CD4-positive, alpha-beta T cell treated with Interferon alpha-2 for 1 hour (primary cell): ENCODE results near the gene SOX4.

Source experiments
- DNase-seq, 2 donors: peaks; one replicate each; pipeline ENCODE4 v3.0.0-alpha.2; 2020 to 2022

SOX4 gene

DNA sequence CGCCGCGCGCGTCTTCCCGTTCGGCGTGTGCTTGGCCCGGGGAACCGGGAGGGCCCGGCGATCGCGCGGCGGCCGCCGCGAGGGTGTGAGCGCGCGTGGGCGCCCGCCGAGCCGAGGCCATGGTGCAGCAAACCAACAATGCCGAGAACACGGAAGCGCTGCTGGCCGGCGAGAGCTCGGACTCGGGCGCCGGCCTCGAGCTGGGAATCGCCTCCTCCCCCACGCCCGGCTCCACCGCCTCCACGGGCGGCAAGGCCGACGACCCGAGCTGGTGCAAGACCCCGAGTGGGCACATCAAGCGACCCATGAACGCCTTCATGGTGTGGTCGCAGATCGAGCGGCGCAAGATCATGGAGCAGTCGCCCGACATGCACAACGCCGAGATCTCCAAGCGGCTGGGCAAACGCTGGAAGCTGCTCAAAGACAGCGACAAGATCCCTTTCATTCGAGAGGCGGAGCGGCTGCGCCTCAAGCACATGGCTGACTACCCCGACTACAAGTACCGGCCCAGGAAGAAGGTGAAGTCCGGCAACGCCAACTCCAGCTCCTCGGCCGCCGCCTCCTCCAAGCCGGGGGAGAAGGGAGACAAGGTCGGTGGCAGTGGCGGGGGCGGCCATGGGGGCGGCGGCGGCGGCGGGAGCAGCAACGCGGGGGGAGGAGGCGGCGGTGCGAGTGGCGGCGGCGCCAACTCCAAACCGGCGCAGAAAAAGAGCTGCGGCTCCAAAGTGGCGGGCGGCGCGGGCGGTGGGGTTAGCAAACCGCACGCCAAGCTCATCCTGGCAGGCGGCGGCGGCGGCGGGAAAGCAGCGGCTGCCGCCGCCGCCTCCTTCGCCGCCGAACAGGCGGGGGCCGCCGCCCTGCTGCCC is 1.1 kb downstream of the SOX4 start:
- peak in 1 of 2 donors; percentile 29 for DNase-seq

DNA sequence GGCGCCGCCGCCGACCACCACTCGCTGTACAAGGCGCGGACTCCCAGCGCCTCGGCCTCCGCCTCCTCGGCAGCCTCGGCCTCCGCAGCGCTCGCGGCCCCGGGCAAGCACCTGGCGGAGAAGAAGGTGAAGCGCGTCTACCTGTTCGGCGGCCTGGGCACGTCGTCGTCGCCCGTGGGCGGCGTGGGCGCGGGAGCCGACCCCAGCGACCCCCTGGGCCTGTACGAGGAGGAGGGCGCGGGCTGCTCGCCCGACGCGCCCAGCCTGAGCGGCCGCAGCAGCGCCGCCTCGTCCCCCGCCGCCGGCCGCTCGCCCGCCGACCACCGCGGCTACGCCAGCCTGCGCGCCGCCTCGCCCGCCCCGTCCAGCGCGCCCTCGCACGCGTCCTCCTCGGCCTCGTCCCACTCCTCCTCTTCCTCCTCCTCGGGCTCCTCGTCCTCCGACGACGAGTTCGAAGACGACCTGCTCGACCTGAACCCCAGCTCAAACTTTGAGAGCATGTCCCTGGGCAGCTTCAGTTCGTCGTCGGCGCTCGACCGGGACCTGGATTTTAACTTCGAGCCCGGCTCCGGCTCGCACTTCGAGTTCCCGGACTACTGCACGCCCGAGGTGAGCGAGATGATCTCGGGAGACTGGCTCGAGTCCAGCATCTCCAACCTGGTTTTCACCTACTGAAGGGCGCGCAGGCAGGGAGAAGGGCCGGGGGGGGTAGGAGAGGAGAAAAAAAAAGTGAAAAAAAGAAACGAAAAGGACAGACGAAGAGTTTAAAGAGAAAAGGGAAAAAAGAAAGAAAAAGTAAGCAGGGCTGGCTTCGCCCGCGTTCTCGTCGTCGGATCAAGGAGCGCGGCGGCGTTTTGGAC is 2.0 kb downstream of the SOX4 start:
- peak; percentile 19 to 22 for DNase-seq

DNA sequence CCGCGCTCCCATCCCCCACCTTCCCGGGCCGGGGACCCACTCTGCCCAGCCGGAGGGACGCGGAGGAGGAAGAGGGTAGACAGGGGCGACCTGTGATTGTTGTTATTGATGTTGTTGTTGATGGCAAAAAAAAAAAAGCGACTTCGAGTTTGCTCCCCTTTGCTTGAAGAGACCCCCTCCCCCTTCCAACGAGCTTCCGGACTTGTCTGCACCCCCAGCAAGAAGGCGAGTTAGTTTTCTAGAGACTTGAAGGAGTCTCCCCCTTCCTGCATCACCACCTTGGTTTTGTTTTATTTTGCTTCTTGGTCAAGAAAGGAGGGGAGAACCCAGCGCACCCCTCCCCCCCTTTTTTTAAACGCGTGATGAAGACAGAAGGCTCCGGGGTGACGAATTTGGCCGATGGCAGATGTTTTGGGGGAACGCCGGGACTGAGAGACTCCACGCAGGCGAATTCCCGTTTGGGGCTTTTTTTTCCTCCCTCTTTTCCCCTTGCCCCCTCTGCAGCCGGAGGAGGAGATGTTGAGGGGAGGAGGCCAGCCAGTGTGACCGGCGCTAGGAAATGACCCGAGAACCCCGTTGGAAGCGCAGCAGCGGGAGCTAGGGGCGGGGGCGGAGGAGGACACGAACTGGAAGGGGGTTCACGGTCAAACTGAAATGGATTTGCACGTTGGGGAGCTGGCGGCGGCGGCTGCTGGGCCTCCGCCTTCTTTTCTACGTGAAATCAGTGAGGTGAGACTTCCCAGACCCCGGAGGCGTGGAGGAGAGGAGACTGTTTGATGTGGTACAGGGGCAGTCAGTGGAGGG is 2.8 kb downstream of the SOX4 start:
- peak; percentile 24 to 40 for DNase-seq

DNA sequence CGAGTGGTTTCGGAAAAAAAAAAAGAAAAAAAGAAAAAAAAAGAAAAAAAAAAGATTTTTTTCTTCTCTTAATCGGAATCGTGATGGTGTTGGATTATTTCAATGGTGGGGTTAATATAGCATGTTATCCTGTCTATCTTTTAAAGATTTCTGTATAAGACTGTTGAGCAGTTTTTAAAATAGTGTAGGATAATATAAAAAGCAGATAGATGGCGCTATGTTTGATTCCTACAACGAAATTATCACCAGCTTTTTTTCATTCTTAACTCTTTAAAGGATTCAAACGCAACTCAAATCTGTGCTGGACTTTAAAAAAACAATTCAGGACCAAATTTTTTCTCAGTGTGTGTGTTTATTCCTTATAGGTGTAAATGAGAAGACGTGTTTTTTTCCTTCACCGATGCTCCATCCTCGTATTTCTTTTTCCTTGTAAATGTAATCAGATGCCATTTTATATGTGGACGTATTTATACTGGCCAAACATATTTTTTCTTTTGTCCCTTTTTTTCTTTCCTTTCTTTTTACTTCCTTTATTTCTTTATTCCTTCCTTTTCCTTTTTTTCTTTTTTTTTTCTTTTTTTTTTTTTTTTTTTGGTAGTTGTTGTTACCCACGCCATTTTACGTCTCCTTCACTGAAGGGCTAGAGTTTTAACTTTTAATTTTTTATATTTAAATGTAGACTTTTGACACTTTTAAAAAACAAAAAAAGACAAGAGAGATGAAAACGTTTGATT is 3.6 kb downstream of the SOX4 start:
- DNase-seq: peak in 1 of 2 donors; percentile 14

DNA sequence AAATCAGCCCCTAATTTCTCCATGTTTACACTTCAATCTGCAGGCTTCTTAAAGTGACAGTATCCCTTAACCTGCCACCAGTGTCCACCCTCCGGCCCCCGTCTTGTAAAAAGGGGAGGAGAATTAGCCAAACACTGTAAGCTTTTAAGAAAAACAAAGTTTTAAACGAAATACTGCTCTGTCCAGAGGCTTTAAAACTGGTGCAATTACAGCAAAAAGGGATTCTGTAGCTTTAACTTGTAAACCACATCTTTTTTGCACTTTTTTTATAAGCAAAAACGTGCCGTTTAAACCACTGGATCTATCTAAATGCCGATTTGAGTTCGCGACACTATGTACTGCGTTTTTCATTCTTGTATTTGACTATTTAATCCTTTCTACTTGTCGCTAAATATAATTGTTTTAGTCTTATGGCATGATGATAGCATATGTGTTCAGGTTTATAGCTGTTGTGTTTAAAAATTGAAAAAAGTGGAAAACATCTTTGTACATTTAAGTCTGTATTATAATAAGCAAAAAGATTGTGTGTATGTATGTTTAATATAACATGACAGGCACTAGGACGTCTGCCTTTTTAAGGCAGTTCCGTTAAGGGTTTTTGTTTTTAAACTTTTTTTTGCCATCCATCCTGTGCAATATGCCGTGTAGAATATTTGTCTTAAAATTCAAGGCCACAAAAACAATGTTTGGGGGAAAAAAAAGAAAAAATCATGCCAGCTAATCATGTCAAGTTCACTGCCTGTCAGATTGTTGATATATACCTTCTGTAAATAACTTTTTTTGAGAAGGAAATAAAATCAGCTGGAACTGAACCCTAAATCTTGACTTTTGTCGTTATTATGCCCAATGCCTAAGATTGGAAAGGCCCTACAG is 4.5 kb downstream of the SOX4 start:
- DNase-seq: no peak

DNA sequence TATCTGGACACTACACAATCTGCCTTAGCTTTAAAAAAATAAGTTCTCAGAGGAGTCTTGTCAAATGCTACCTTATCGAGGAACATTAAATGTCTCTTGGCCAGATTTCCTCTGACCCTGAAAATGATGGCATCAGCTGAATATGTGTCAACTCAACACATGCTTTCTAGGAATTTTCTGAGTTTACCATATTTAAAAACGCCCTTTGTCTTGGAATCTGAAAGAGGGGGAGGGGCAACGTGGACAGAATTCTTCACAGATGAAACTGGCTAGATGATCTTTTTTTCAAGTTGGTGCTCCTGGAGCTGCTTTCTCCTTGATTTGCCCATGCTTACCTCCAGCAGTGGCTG is 5.1 kb downstream of the SOX4 start:
- no peak for DNase-seq

DNA sequence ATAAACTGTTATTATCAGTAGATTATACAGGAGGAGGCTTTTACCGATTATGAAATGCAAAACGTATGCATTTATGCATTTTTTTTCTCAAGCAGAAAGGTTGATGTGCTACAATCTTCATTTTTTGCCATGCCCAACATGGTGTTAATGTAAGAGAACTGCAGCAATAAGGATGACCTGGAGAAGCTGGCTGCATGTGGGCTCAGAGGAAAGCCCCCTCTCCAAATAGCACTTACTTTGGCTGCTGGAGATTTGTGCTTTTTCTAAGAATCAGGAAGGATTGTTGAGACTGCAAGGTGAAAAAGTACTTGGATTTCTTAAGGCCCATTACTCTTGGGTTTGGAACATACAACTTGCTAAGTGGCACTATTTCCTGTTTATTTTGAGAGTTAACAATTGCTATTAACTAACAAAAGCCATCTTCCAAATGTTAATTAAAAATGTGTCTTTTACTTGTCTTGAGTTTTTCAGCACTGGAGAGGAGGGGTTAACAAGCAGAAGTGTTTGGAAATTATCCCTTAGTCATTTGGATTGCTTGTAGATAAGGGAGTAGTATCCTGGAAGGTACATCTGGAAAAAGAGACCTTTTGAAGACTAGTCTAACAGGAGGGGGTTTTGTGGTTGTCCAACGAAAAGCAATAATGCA is 5.6 kb downstream of the SOX4 start:
- no peak for DNase-seq

DNA sequence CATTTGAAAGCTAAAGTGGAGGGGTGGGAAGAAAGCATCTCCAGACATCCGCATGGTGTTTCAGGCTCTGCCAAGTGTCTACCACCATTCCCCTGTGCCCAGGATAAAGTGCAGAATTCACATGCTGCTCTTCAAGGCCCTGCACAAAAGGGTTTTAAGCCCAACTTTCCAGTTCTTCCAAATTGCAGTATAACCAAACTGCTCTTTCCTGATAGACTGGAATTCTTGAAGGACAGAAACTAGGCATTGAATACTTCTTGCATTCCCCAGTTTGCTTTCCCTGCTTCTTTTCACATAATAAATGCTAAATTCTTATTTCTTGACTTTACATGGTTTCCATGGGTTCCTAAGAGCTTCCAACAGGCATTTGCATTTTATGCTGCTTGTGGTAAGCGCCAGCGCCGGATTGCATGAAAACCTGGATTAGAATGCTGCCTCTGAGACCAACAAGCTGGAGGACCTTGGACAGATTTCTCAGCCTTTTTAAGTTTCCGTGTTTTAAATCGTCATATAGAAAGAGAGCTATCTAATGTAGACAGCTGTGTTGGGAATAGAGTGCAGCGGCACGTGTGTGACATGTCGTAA is 7.9 kb downstream of the SOX4 start:
- DNase-seq: no peak

DNA sequence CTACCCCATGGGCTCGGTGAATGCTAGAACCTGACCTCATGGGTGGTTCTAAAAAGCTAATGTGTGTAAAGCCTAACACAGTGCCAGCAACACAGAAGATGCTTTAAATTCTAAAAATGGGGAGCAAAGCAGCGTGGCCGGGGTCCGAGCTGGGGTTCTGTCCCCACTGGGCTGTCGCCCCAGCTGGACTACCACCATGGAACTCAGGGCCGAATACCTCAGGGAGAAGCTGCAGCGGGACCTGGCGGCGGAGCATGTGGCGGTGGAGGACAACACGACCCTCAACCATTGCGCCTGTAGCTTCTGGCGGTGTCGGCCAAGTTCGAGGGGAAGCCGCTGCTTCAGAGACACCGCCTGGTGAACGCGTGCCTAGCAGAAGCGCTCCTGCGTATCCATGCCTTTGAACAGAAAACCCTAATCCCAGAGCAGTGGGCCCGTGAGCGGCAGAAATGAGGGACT is 8.4 kb downstream of the SOX4 start:
- DNase-seq: no peak

DNA sequence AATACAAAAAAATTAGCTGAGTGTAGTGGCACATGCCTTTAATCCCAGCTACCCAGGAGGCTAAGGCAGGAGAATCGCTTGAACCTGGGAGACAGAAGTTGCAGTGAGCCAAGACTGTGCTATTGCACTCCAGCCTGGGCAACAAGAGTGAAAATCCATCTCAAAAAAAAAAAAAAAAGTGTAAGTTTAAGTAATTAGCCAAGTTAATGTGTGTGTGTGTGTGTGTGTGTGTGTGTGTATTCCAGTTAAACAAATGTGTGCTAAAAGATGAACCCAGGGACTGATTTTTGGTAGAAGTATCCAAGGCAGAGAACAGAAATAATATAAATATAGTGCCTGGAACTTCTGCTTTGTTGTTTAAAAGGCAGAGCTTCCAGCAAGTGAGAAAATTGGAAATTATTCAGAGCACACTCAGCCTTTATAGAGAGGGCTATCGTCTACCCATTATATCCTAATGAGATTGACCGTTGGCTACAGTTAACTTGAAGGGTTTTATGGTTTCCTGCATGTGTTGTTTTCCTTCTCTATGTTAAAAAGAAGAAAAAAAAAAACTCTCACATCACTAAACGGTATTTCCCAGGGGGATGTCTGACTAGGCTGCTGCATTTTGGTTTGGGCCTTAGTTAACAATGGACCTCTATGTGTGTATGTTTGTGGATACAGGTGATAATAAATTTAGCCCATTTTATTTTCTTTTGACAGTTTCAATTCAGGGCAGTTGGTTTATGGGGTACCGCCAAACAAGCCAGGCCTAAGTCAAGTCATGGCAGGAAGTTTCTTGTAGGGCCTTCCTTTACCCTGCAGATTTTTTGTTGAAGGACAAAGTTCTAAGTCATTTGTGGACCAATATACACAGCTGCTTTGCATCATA is 9.8 kb downstream of the SOX4 start:
- no peak for DNase-seq

DNA sequence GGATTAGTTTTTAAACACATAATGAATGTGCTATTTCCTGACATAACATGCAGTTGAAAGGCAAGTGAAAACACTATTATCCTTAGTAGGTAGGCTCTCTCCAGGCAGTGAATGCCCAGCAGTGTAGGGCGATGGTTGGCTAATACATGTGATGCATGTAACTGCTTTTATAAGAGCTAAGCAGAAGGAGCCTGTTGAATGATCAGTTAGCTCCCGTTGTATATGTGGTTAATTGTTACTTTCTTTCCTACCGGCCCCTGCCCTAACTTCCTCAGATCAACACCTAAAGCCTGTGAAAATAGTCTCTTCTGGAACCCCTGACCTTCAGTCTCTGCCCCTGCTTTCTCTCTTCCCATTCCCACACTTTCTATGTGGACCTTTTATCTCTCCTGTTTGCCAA is 10.5 kb downstream of the SOX4 start:
- no peak for DNase-seq

DNA sequence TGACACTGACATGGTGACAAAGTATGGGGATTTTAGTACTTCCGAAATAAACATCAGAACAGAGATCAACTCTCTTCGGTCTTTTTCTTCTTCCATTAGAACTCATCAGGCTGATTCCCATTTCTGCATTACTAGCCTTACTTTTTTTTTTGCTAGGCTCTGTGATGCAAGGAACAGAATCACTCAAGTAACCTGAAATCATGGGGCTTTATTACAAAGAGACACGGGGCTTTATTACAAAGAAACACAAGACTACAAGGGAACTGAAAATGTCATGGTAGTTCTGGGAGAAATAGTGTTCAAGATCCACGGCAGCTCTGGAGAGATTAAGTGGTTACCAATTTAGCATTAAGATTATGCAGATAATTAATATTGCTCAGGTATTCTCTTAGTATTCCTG is 11.6 kb downstream of the SOX4 start:
- DNase-seq: no peak

DNA sequence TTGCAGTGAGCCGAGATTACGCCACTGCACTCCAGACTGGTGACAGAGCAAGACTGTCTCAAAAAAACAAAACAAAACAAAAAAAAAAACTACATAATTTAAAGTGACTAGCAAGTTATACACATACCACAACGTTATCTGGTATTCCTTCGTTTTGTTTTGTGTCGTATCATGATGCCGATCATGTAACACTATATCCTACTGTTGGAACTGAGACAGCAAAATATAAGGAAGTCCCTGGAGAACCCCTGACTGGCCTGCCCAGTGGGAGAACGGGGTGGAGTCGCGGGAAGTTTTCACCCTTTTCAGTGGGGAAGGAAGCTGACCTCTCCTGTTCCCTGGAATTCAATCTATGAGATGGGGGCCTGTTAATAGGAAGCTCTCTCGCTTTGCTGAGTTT is 15.1 kb downstream of the SOX4 start:
- no peak for DNase-seq

DNA sequence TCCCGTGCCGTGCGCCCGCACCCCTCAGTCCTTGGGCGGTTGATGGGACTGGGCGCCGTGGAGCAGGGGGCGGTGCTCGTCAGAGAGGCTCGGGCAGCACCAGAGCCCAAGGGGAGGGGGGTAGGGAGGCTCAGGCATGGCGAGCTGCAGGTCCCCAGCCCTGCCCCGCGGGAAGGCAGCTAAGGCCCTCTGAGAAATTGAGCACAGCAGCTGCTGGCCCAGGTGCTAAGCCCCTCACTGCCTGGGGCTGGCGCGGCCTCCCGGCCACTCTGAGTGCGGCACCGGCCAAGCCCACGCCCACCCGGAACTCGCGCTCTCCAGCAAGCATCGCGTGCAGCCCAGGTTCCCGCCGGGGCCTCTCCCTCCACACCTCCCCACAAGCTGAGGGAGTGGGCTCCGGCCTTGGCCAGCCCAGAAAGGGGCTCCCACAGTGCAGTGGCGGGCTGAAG is 16.4 kb downstream of the SOX4 start:
- DNase-seq: no peak

DNA sequence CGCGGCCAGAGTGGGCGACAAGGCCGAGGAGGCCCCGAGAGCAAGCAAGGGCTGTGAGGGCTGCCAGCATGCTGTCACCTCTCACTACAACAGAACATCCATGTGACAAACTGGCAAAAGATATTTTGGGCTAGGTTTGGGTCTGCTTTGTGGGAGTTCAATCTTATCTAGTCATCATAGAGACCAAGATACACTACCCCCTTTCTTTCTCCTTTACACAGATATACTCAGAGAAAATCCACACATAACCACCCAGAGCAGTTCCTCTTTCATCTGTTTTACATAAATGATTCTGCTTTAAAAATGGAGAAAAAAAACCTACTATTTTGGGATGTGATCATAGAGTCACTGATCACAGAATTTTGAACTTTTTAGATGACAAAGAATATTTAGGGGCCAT is 16.8 kb downstream of the SOX4 start:
- DNase-seq: no peak

DNA sequence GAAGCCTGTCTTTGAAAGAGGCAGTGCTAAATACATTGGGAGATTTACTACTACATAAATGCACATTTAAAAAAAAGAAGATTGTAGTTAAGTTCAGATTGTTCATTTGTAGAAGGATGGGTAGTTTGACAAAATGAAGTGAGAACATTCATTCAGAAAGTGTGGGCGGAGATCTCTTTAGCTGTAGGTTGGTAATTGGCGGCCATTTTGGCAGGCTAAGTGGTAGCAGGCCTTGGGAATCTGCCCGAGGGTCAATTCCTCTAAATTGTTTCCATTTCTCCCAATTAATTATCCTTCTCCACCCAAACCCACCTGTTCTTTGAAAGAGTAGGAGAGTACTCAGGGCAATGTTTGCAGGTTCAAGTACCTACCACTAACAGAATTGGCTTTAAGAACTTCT is 17.9 kb downstream of the SOX4 start:
- no peak for DNase-seq

DNA sequence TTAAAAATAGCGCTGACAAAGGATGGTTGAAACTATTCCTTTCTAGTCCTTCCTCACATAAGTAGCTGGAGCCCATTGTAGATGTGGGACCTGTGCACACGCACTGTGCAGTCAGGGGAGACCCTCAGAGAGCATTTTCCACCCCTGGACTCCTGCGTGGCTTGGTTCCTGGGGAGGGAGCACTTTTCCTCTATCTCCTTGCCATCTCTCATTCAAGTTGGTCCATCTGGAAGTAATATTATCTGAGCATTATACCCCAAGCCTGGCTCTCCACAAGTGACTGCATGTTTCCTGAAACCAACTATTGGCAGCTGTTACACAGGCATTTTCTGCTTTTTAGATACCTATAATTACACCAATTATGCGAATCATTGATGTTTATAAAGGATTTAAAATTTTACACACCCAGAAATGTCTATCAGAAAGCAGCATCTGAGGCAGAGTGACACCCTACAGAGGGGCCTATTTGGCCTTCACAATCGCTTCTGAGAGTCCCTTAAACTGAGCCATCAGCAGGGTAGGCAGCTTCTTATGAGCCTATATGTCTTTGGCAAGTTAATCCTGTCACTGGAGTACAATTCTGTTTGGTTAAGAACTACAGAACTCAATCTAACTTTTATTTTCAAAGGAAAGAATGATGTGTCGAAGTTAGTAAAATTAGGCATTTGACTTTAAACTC is 18.7 kb downstream of the SOX4 start:
- no peak for DNase-seq

DNA sequence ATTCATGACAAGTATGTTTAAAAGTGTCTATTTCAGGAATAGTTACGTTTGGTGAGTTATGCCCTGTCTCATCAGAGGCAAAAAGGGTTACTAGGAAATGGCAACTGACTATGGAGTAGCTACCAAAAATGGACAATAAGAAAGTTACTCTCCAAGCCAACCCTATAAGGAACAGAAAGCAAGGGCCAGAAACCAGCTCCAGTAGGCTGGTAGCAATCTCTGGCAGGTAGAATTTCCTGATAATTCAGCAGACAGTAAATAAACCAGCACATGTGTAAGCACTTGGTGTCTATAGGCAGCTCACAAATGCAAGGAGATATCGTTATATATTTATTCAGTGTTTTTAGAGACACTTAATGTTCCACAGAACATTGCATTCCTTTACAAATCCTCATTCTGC is 20.3 kb downstream of the SOX4 start:
- no peak for DNase-seq

DNA sequence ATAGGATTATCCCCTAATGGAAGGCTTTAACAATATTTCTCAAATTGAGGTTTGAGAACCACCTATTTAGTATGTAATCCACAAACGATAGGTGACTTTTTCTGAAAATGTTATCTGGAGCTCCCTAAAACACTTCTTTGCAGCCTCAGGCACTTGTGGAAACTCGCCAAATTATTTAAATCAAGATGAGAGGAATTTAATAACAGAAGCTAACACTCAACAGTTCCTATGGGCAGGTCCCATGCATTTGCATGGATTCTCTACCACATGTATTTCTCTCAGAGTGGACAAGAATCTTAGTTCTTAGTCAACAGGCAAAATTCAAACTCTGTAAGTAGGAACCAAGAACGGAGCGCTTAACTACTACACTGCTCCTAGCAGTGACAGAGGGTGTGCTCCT is 20.7 kb downstream of the SOX4 start:
- no peak for DNase-seq
